Spinal cord (tissue), 10 donors: ENCODE results near the gene A4GNT. TPM values are rescaled to one million over a fixed set of nuclear protein-coding genes. Genes with fewer than 3 reads are reported as not detected.

Experiments used
- DNase-seq, 6 donors: peaks; one replicate each; pipeline versions ENCODE4 v3.0.0 to v3.0.0-alpha.2; 2013 to 2015; ENCODE audit warnings: low spot score in 6 of 6, low read depth in 4 of 6
- H3K27ac ChIP-seq: one replicate; pipeline ENCODE4 v1.5.1; 2013; ENCODE audit warnings: low read depth, low read length, control low read depth
- H3K27me3 ChIP-seq: one replicate; pipeline ENCODE4 v1.6.1; 2013; ENCODE audit warnings: low read length; ENCODE audit not compliant: control insufficient read depth, insufficient read depth
- H3K36me3 ChIP-seq: one replicate; pipeline ENCODE4 v1.6.1; 2013; ENCODE audit warnings: low read length; ENCODE audit not compliant: control insufficient read depth, insufficient read depth
- H3K4me1 ChIP-seq: one replicate; pipeline ENCODE4 v1.6.1; 2013; ENCODE audit warnings: low read length; ENCODE audit not compliant: control insufficient read depth, insufficient read depth
- H3K4me3 ChIP-seq: one replicate; pipeline ENCODE4 v1.5.1; 2013; ENCODE audit warnings: low read depth, low read length, control low read depth
- H3K9me3 ChIP-seq: one replicate; pipeline ENCODE4 v1.6.1; 2013; ENCODE audit warnings: low read length; ENCODE audit not compliant: control insufficient read depth, insufficient read depth
- WGBS: methylation state at CpG from one replicate; pipeline ENCODE4 v1.1.5; 2013; ENCODE audit warnings: missing lambda C conversion rate; ENCODE audit not compliant: insufficient coverage; 5-methylcytosine and 5-hydroxymethylcytosine counted together
- polyA plus RNA-seq, 2 donors: library from polyadenylated mRNA; unstranded; fragments of 120-200 nt; gene quantifications; one replicate each; pipeline ENCODE4 v1.2.1, GENCODE V29; 2013; ENCODE audit not compliant: insufficient read length in 2 of 2
- total RNA-seq, 2 donors: library from RNA; depleted of rRNA in 1 of 2; stranded (reverse); fragments of 120-200 nt in 1 of 2; fragments of >200 nt in 1 of 2; gene quantifications; one replicate each; pipeline versions ENCODE4 v1.2.3 to v1.2.4, GENCODE V29; 2013 to 2014
- donor health status: healthy.

A4GNT gene
- total and polyA plus RNA-seq, 4 donors: 0.15 to 0.33 TPM; not detected in 2

- H3K27ac ChIP-seq: no peak overlapping the region
- H3K27me3 ChIP-seq: no peaks in the 10 kb centered on the region
- H3K4me3 ChIP-seq: no peak overlapping the region
- no peaks in the 10 kb centered on the region for H3K36me3 ChIP-seq
- 84% methylated on average over 7 of the region's 10 CpGs for WGBS
- no peak for DNase-seq
- no peaks in the 10 kb centered on the region for H3K4me1 ChIP-seq
- no peaks in the 10 kb centered on the region for H3K9me3 ChIP-seq
Observed at GRCh38 chr3:138124706-138125355, 7.4 kb downstream of the A4GNT start.

GRCh38 chr3:138124188-138124587 is 8.0 kb downstream of the A4GNT start:
- Histone ChIP-seq H3K36me3 (no peaks in the 10 kb centered on the region), H3K4me3 (no peak overlapping the region), H3K27ac (no peak overlapping the region), H3K4me1 (no peaks in the 10 kb centered on the region), H3K27me3 (no peaks in the 10 kb centered on the region), H3K9me3 (no peaks in the 10 kb centered on the region)
- 100% methylated on average over 2 of the region's 6 CpGs for WGBS
- no peak for DNase-seq

GRCh38 chr3:138119423-138119766 is 12.8 kb downstream of the A4GNT start:
- H3K36me3 ChIP-seq: no peaks in the 10 kb centered on the region
- peaks cover 8% of the 10 kb centered on the region for H3K4me1 ChIP-seq
- DNase-seq: no peak
- H3K9me3 ChIP-seq: no peaks in the 10 kb centered on the region
- WGBS: 84% methylated on average over 3 of the region's 4 CpGs
- H3K4me3 ChIP-seq: no peak overlapping the region
- no peak overlapping the region for H3K27ac ChIP-seq
- no peaks in the 10 kb centered on the region for H3K27me3 ChIP-seq

- peak in 4 of 6 donors; percentile 44 to 92 (median 76) for DNase-seq
- Histone ChIP-seq H3K4me1 (peaks cover 12% of the 10 kb centered on the region), H3K27ac (no peak overlapping the region), H3K9me3 (no peaks in the 10 kb centered on the region), H3K4me3 (no peak overlapping the region), H3K36me3 (no peaks in the 10 kb centered on the region), H3K27me3 (no peaks in the 10 kb centered on the region)
- 46% methylated on average over 5 of the region's 8 CpGs for WGBS
Observed at GRCh38 chr3:138118612-138119422, 13.4 kb downstream of the A4GNT start.

GRCh38 chr3:138114988-138115971 is 16.9 kb downstream of the A4GNT start, which contains the start of gene DZIP1L:
TSS of gene DZIP1L (minus strand) at chr3:138115608. CDS start at chr3:138103971, 11,637 bp downstream.
- H3K4me3 ChIP-seq: peak within 1 kb of the TSS; percentile 76
- DNase-seq: peak in 4 of 6 donors; percentile 36 to 87 (median 74)
- no peaks in the 10 kb centered on the region for H3K36me3 ChIP-seq
- H3K9me3 ChIP-seq: no peaks in the 10 kb centered on the region
- peaks cover 18% of the 10 kb centered on the region for H3K4me1 ChIP-seq
- H3K27ac ChIP-seq: peak within 1 kb of the TSS; percentile 82
- WGBS: under 1% methylated on average over 82 of the region's 86 CpGs
- H3K27me3 ChIP-seq: no peaks in the 10 kb centered on the region

GRCh38 chr3:138114431-138114918 is 17.7 kb downstream of the A4GNT start:
- H3K4me1 ChIP-seq: peaks cover 18% of the 10 kb centered on the region
- peak overlapping the region; percentile 76 for H3K4me3 ChIP-seq
- H3K27me3 ChIP-seq: no peaks in the 10 kb centered on the region
- no peaks in the 10 kb centered on the region for H3K36me3 ChIP-seq
- H3K27ac ChIP-seq: peak overlapping the region; percentile 75
- peak in 3 of 6 donors; percentile 1 to 30 (median 17) for DNase-seq
- WGBS: 19% methylated on average over 7 of the region's 9 CpGs
- no peaks in the 10 kb centered on the region for H3K9me3 ChIP-seq

- no peaks in the 10 kb centered on the region for H3K9me3 ChIP-seq
- 33% methylated on average over 1 of the region's 1 CpG for WGBS
- peak overlapping the region; percentile 75 for H3K27ac ChIP-seq
- H3K27me3 ChIP-seq: no peaks in the 10 kb centered on the region
- H3K36me3 ChIP-seq: no peaks in the 10 kb centered on the region
- peak in 4 of 6 donors; percentile 6 to 84 (median 62) for DNase-seq
- peaks cover 15% of the 10 kb centered on the region for H3K4me1 ChIP-seq
- no peak overlapping the region for H3K4me3 ChIP-seq
Observed at GRCh38 chr3:138113326-138113725, 18.9 kb downstream of the A4GNT start.

GRCh38 chr3:138112362-138112761 is 19.8 kb downstream of the A4GNT start:
- no peaks in the 10 kb centered on the region for H3K9me3 ChIP-seq
- H3K27me3 ChIP-seq: no peaks in the 10 kb centered on the region
- WGBS: 67% methylated on average over 7 of the region's 8 CpGs
- H3K4me3 ChIP-seq: no peak overlapping the region
- peaks cover 15% of the 10 kb centered on the region for H3K4me1 ChIP-seq
- no peak overlapping the region for H3K27ac ChIP-seq
- peak in 1 of 6 donors; percentile 13 for DNase-seq
- H3K36me3 ChIP-seq: no peaks in the 10 kb centered on the region

GRCh38 chr3:138105598-138105997 is 26.6 kb downstream of the A4GNT start:
- no peaks in the 10 kb centered on the region for H3K9me3 ChIP-seq
- H3K4me3 ChIP-seq: no peak overlapping the region
- no peaks in the 10 kb centered on the region for H3K27me3 ChIP-seq
- no peak for DNase-seq
- WGBS: no CpG with 5 or more reads among the region's 1 CpG
- peaks cover 29% of the 10 kb centered on the region for H3K36me3 ChIP-seq
- no peaks in the 10 kb centered on the region for H3K4me1 ChIP-seq
- H3K27ac ChIP-seq: no peak overlapping the region
